K562 (cell line): ENCODE data around the gene HELZ. TPM values are rescaled to one million over a fixed set of nuclear protein-coding genes. Genes with fewer than 3 reads are reported as not detected.

Experiments used
- ELF1 ChIP-seq: fragments of 200-800 bp; sonication (Bioruptor generic); IDR thresholded peaks from 2 replicates; pipeline ENCODE4 v1.6.1; 2016; ENCODE audit warnings: missing genetic modification characterization, missing compliant biosample characterization
- MYNN ChIP-seq, 2 experiments: sonication (generic); formaldehyde crosslinking in 1 of 2; IDR thresholded peaks; 2 replicates each; pipeline versions ENCODE4 v1.5.0 to v1.6.1; 2016 to 2020; ENCODE audit warnings: antibody characterized with exemption in 1 of 2, missing genetic modification reagents in 1 of 2
- NONO ChIP-seq, 2 experiments: fragments of 200-400 bp in 1 of 2; fragments of 450-650 bp in 1 of 2; formaldehyde crosslinking in 1 of 2; IDR thresholded peaks; 2 replicates each; pipeline ENCODE4 v1.6.1; 2017; ENCODE audit warnings: low read depth in 2 of 2, mild to moderate bottlenecking in 2 of 2, moderate library complexity in 2 of 2, low read length in 1 of 2
- NR0B1 ChIP-seq: fragments of 450-650 bp; IDR thresholded peaks from one replicate; pipeline ENCODE4 v1.6.1; 2018; ENCODE audit warnings: mild to moderate bottlenecking, moderate library complexity; ENCODE audit not compliant: partially characterized antibody
- PCBP1 ChIP-seq: fragments of 200-400 bp; formaldehyde crosslinking; IDR thresholded peaks from 2 replicates; pipeline ENCODE4 v1.6.1; 2018; ENCODE audit warnings: mild to moderate bottlenecking, low read depth, low read length; ENCODE audit not compliant: poor library complexity, severe bottlenecking
- RUNX1 ChIP-seq: sonication (generic); IDR thresholded peaks from 2 replicates; pipeline ENCODE4 v1.6.1; 2016; ENCODE audit warnings: antibody characterized with exemption, low read depth
- THRB ChIP-seq: fragments of 450-650 bp; formaldehyde crosslinking; conservative IDR thresholded peaks from 2 replicates; pipeline ENCODE4 v1.4.0; 2022; ENCODE audit warnings: mild to moderate bottlenecking, missing genetic modification characterization
- ZBTB49 ChIP-seq: sonication (generic); formaldehyde crosslinking; IDR thresholded peaks from 2 replicates; pipeline ENCODE4 v1.8.0; 2022; ENCODE audit warnings: missing genetic modification reagents, mild to moderate bottlenecking, borderline replicate concordance
- ZBTB8A ChIP-seq: fragments of 450-650 bp; IDR thresholded peaks from 2 replicates; pipeline ENCODE4 v1.6.1; 2018; ENCODE audit warnings: mild to moderate bottlenecking, moderate library complexity; ENCODE audit not compliant: partially characterized antibody
- ZBTB9 ChIP-seq: fragments of 450-650 bp; formaldehyde crosslinking; IDR thresholded peaks from 2 replicates; pipeline ENCODE4 v1.4.0; 2020; ENCODE audit warnings: mild to moderate bottlenecking, moderate library complexity
- ZKSCAN3 ChIP-seq: fragments of 250-450 bp; sonication (Bioruptor Pico); IDR thresholded peaks from 2 replicates; pipeline ENCODE4 v1.4.0; 2020
- ZNF165 ChIP-seq: fragments of 250-450 bp; sonication (Bioruptor Pico); IDR thresholded peaks from 2 replicates; pipeline ENCODE4 v1.4.0; 2020; ENCODE audit warnings: borderline replicate concordance
- ZNF384 ChIP-seq: IDR thresholded peaks from 2 replicates; pipeline ENCODE4 v1.6.1; 2012; ENCODE audit warnings: low read depth, low read length, improper control_type of control experiment
- ZNF41 ChIP-seq: fragments of 250-450 bp; sonication (Bioruptor Pico); conservative IDR thresholded peaks from 2 replicates; pipeline ENCODE4 v1.4.0; 2020; ENCODE audit warnings: mild to moderate bottlenecking
- ZNF431 ChIP-seq: sonication (generic); formaldehyde crosslinking; IDR thresholded peaks from 2 replicates; pipeline ENCODE4 v1.8.0; 2022; ENCODE audit warnings: mild to moderate bottlenecking, missing genetic modification reagents
- ZNF511 ChIP-seq: sonication (generic); formaldehyde crosslinking; IDR thresholded peaks from 2 replicates; pipeline ENCODE4 v1.8.0; 2022; ENCODE audit warnings: mild to moderate bottlenecking, missing genetic modification reagents
- ZNF696 ChIP-seq: fragments of 250-450 bp; sonication (Bioruptor Pico); conservative IDR thresholded peaks from 2 replicates; pipeline ENCODE4 v1.4.0; 2020; ENCODE audit warnings: mild to moderate bottlenecking, moderate library complexity
- polyA plus RNA-seq, 8 experiments: library from polyadenylated mRNA; depleted of rRNA in 4 of 8; stranded (reverse) in 5 of 8; unstranded in 3 of 8; fragments of >200 nt; fragmentation: Nextera tagmentation in 2 of 8; fragmentation: Illumina TruSeq in 1 of 8; extraction: Ambion mirVana in 2 of 8; extraction: Trizol in 1 of 8; gene quantifications; 2 replicates each; pipeline versions ENCODE4 v1.2.1 to v1.2.3, GENCODE V29; 2011 to 2014; ENCODE audit warnings: inconsistent platforms in 1 of 8, missing spikeins in 1 of 8
- total RNA-seq, 7 experiments: library from RNA; depleted of rRNA in 6 of 7; stranded (reverse); fragments of >200 nt in 6 of 7; fragmentation: Illumina TruSeq in 2 of 7; extraction: Trizol in 2 of 7; gene quantifications; 2 replicates each; pipeline versions ENCODE4 v1.2.1 to v1.2.3, GENCODE V29; 2011 to 2021; ENCODE audit warnings: low replicate concordance in 1 of 7

The HELZ gene
- total and polyA plus RNA-seq, 9 of the 15 experiments (the other 6 are each of a cell fraction or from before 2014, with no cell fraction given), result 5.2 to 39.8 (median 17.3) TPM

GRCh38 chr17:67244431-67245072, 444 bp downstream of the HELZ start (continued):
- TF ChIP-seq THRB (no peak), NONO (IDR thresholded peaks at IDR 0.05; ENCODE audit: low read depth in 2 of 2, low read length in 1 of 2) (peak in 1 of 2 experiments; percentile 67; a peak in 1 of 4 replicates), MYNN (IDR thresholded peaks at IDR 0.05) (no peak), MYNN (CRISPR knock-in tag; IDR thresholded peaks at IDR 0.05) (no peak), ELF1 (no peak), ZNF431 (CRISPR knock-in tag) (no peak), ZNF696 (CRISPR knock-in tag) (no peak), ZNF41 (CRISPR knock-in tag) (no peak), ZNF384 (no peak), PCBP1 (no peak), ZNF165 (CRISPR knock-in tag) (no peak), ZBTB9 (CRISPR knock-in tag) (0 out of 2 replicates have a peak, but pooled peaks have one; percentile 31), ZNF511 (CRISPR knock-in tag) (0 out of 2 replicates have a peak, but pooled peaks have one; percentile 49), ZKSCAN3 (CRISPR knock-in tag) (no peak), ZBTB49 (CRISPR knock-in tag) (no peak), NR0B1 (no peak), RUNX1 (no peak), ZBTB8A (no peak)
